Fibroblast of skin of abdomen (primary cell): ENCODE data around the gene NDST4. TPM values are rescaled to one million over a fixed set of nuclear protein-coding genes. Genes with fewer than 3 reads are reported as not detected.

ENCODE experiments used
- DNase-seq: peaks from one replicate; pipeline ENCODE4 v3.0.0-alpha.2; 2013
- polyA plus RNA-seq, 2 experiments: library from polyadenylated mRNA; unstranded; fragments of 120-200 nt; gene quantifications; one replicate each; pipeline ENCODE4 v1.2.1, GENCODE V29; 2013; ENCODE audit not compliant: insufficient read length in 2 of 2

NDST4 gene
- not detected for polyA plus RNA-seq (2013, experiment 1 of 2; ENCODE audit: insufficient read length)
- not detected for polyA plus RNA-seq (2013, experiment 2 of 2; ENCODE audit: insufficient read length)

DNA sequence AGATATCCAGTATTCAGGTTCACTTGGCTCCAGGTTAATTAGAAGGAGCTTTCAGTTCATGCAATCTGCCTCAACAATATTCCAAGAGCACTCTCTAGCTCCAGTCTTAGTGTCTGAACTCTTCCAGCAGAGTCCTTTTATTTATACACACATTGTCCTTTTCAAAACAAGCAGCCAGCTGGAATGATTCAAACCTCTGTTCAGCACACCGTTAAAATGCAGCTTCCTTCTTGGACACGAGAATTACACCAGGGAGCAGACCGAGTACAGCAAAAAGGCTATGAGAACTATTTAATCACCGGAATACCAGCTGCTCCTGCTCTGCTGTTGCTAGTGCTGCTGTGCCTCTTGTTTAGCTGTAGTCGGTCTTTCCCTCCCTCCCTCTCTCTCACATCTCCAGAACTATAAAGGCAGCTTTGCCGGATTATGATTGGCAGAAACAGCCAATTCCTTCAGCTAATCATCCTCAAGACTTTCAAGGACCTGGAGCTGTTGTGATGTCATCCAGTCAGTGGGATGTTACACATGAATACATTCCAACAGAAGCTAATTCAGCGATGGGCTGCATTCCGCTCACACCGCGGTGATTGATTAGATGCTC, at the start of gene NDST4:
TSS of gene NDST4 (minus strand) at position 115 of the 601 bp plus-strand sequence. CDS start 36,584 bp downstream, outside the sequence.
- peak; percentile 77 for DNase-seq

DNA sequence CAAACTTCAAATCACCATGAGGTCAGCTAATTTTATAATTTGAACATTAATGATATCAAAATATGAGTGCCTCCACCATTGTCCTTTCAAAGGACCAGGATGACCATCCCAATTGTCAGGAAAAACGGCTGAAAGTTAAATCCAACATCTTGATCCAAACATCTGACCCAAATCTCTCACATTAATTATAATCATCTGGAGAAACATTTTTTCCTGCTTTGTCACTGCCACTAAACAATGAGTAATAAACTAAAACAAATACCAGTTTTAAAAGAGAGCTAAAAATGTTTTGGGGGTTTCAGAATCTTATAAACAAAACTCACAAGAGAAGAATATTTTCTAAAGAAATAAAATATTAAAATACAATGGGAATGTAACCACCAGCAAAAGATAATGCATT, 45.7 kb upstream of the NDST4 start:
- DNase-seq, result peak; percentile 50

DNA sequence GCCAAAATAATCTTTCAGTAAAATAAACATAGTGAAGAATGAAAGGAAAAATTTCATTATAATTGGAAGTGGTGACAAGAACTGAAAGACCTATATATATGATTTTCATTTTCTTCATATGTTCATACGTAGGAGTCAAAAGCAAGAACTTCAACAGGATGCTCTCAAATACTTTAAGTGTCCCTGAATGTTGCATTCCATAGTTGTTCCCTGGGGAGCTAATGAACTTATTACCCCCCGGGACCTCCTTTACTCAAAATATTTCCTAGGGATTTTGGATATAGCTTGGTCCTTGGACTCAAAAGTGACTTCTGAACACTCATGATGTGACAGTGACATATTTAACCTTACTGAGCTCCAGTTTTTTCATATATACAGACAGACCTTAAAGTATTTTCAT, 44.9 kb upstream of the NDST4 start:
- peak; percentile 4 for DNase-seq

DNA sequence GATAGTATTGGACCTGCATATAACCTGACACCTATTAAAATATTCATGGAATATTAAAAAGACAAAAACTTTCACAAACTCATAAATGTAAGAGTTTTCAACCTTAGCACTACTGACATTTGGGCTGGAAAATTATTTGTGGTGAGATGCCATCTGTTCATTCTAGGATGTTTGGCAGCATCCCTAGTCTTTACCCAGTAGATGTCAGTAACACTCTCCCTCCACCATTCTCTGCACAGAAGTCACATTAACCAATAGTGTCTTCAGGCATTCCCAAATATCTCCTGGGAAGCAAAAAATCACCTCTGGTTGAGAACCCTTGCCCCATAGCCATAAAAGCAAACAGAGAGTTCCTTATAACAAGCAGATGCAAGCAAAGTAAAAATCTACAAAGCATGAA, 41.4 kb upstream of the NDST4 start:
- DNase-seq, result peak; percentile 27

DNA sequence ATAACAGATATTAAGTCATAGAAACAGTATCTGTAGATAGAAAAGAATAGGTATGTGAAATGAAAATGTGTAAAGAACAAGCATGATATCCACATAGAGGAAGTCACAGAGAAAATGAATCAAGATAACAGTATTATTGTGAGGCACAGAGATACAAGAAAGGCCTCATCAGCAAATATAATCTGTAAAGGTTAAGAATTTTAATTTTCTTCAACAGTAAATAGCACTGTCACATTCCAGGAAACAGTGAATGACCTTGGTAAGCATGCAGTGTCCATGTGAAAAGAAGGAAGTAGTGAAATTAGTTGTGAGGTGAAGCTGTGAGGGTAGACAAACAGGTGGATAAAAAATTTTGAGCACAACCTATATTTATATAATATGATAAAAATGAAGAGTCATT, 39.5 kb upstream of the NDST4 start:
- no peak for DNase-seq

DNA sequence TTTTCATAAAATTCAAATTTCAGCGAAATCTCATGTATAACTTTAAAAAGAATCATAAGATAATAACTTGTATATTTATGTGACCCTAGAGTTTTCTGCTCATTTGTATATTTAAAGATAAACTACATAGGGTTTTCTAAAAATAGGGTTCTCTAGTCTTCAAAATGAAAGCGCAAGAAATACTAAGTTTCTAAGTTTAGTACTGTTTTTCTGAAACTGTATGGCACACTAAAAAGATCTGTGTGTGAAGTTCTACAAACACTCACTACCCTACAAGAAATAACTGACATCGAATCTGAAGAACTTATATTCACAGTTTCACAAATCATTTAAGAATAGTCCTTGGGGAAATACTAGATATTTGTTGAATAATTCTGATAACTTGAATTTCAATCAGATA, 38.7 kb upstream of the NDST4 start:
- no peak for DNase-seq

DNA sequence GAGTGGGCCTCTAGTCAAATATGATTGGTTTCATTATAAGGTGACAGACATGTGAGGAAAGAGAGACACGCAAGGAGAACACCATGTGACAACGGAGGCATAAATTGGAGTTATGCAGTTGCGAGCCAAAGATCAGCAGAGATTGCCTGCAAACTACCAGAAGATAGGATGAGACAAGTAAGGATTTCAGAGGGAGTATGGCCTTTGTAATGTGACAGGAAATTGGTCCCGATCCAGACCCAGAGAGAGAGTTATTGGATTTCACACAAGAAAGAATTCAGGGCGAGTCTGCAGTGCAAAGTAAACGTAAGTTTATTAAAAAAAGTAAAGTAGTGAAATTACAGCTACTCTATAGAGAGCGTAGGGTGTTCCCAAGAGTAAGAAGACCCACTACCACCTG, 35.7 kb upstream of the NDST4 start:
- no peak for DNase-seq

DNA sequence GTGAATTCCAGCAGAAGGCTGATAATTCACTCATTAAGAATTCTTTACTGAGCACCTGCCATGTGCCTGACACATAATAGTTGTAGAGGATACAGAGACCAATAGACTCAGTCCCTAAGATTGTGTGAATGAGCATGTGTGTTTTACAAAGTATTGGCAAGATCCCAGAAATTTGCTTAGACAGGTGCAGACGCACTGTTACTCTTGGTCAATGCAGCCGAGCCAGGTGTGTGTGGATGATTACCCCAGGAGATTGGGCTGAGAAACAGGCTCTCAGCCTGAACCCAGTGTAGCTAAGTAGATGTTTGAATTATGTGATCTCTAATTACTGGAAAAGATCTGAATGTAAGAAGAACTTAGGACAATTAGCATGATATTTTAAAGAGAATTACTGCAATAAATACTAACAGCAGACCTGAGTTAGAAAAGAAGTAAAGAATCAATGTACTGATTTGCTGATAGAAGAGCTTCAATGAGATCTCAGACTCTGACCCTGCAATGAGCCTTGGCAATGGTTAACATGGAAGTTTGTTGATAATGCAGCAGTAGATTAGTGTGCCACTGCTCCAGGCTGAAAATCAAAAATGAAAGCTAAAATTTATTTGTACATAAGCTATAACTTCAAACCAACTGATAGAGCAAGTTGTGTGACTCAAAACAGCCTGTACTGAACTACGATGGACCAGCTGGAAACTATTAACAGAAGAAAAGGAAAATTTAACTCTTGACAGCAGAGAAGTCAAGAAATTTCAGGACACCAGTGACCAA, 32.2 kb upstream of the NDST4 start:
- DNase-seq, result no peak

DNA sequence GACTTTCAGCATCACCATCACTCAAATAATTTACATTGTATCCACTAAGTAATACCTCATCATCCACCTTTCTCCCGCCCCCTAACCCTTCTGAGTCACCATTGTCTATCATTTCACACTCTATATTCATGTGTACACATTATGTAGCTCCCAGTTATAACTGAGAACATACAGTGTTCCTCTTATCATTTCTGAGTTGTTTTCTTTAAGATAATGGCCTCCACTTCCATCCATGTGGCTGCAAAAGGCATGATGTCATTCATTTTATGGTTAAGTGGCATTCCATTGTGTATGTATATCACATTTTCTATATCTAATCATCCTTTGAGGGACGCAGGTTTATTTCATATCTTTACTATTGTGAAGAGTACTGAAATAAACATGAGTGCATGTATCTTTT, 14.6 kb upstream of the NDST4 start:
- DNase-seq, result no peak

DNA sequence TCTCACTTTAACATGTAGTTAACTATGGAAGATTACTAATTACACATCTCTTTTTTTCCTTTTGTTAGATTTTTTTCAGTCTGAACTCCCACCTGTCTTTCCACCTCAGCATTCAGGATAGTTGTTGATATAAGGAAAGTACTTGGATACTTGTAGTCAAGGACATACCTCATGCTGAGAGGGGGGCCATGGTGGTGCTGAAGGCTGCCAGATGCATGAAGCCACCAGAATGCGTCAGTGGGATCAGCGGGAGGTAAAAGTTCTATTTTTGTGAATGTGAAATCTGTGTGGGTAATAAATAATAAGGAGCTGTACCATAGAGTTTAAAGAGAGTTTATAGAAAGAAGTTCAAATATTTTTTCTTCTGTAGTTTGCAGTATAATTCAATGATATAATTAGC, 13.1 kb upstream of the NDST4 start:
- peak; percentile 49 for DNase-seq

DNA sequence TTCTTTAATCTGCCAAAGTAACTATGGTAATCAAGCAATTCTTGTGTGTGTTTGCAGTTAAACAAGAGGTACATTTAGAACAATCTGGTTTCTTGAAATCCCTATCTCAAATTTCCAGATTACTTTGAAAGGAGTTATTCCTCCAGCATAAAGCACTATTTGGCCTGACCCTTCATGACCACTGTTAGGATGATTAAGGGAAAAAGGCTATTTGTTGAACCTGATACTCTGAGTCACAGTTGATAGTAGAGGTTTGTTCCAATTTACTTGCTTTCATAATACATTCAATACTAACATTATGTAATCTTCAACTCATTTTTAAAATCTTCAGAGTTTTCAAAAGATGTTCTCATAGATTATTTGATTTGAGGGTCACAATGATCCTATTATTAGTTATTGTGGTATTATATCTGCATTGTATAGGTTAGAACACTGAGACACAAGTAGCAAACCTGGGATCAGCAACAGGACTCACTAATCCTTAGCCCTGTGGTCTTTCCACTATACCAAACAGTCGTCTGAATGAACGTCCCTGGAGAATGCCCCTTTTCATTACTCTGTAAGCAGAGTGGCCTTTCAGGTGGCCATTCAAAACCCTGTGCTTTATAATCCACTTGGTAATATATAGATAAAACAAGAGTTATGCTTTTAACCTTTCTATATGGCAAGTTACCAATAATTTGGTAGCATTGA, 8.1 kb upstream of the NDST4 start:
- no peak for DNase-seq

DNA sequence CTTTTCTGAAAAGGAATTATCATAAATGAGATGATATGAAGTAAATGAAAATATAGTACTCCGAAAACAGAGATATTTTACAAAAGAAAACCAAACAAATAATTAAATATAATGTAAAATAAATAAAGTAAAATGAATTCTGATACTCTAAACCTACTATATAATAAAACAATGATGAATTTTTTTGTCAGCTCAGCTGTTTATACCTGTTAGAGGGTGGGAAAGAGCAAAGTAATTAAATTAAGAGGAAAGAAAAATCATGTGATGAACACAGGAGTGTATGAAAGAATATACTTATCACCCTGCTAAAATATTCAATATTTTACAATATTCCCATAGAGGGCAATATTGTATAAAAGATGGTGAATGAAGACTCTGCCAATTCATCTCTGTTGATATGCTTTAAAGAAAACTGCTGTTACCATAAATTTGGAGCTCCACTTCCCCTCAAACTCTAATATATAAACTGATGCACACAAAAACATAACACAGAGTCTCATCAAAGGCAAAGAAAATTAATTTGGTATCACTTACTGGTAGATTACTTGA, 6.5 kb upstream of the NDST4 start:
- DNase-seq, result no peak

DNA sequence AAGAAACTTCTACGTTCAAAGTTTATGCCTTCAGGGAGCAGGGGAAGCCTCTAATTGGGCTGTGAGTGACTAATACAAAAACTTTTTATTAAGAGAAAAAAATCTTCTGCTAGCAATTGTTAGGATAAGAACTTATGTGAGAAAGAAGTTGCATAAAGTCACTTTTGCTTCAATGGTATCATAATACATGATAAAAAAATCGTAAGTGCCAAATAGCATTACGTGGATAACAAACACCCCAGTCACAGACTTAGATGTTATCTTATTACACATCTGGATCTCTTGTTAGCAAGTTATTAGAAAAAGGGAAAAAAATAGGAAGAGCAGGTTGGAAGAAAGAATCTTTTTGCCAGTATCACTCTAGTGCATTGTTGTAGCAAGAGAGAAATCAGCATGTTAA, 4.2 kb upstream of the NDST4 start:
- DNase-seq, result no peak

DNA sequence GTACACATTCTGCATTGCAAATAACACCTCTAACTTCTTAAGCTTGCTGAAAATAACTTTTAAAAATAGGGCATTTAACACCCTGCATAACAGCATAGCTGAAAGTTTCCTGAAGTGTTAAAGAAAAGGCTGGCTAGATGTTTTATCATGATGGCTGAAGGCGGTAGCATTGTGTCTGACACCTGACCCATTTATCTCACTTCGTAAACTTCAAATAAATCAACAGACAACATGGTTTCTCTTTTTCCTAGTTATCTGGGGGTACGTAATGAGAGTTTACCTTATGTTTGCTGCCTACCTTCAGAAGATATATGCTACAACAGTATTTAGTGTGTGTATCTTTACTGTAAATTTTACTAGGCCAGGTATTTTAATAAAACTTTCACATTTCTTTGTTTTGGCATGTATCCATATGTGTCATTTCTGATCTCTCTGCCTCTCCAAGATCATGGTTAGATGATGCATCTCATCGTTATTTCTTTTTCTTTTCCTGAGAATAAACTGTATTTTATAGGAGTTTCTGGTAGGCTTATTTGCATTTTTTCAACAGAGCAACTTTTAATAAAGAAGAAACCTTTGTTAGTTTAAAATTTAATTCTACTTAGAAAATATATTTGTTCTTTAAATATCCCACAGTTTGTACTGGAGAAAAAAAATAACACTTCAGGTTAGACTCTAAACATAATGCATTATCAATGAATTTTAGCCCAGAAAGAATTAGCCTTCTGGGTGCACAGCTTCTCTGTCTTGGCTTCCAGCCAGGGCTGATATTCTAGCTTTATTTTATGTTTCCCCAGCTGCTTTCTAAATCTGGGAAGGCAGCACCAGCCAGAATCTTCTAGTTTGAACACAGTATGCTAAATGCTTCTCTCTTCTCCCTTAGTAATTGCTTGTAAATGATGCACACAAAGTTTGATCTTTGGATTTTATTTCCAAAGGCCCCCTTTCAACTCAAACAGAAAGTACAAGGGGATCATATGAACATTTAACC, 2.9 kb downstream of the NDST4 start:
- no peak for DNase-seq

DNA sequence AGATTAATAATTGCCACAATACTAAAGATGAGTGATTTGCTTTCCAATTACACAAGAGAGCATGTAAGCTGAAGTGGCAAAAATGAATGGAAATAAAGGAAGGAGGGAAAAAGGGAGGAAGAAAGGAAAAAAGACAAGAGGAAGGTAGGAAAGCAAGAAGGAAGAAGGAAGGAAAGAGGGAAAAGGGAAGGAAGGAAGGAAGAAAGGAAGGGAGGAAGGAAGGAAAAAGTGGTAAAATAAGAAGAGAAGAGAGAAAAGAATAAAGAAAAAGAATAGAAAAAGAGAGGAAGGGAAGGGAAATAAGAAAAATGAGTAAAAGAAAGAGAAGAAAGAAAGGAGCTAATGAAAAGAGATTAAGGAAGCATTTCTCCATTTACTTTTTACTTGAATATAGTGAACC, 4.6 kb downstream of the NDST4 start:
- DNase-seq, result no peak

DNA sequence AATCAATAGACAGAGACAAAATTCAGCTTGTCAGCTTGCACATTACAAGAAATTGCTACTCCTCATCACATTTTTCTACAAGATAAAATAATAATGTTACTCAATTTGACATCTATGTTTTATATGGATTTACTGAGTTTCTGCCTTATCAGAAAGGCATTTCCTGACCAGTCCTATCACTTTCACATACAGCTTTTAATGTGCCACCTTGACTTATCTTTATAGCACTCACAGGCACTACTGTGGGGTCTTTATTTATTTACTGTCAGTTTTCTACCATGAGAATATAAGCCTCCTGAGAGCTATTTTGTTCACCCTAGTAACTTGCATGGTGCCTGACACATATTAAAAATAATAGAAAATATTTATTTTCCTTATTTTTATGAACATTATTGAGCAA, 6.0 kb downstream of the NDST4 start:
- no peak for DNase-seq

DNA sequence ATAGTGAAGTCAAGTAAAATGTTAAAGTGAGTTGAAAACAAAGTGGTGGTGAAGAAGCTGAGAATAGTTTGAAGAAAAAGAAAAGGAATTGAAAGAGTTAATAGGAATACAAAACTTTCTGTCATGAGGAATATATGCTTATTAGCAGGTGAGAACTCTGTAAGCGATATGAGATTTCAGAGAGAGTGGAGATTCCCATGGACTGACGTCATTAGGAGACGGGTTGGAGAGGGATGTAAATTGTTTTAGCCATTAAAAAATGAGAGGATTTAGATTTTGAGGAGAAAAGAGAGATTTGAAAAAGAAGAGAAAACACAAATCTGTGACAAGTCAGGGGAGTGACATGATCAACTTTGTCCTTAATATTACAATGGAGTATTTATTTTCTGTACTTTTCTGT, 11.7 kb downstream of the NDST4 start:
- no peak for DNase-seq

DNA sequence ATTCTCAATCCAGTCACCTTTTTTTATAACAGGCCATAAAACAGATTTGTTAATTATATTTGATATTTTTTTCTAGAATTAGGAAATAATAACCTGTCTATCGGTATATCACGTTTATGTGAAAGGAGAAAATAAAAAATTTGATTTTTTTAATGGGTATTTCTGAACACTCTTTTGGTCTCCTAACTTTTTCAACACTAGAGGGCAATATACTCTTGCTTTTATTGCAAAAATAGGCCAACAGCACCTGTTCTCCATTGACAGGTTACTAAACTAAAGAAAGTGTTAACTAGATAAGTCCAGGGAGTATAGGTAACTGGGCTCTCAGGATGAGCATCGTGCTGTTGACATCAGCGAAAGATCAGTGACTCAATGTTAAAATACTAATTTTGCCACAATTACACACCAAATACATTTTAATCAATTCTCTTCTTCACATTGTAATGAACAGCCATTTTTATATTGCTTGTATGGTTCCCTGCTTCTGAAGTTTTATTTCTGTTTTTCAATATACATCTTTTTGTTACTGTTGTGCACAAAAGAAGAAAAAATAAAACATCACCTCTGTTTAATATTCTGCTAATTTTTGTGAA, 22.8 kb downstream of the NDST4 start:
- peak; percentile 3 for DNase-seq

DNA sequence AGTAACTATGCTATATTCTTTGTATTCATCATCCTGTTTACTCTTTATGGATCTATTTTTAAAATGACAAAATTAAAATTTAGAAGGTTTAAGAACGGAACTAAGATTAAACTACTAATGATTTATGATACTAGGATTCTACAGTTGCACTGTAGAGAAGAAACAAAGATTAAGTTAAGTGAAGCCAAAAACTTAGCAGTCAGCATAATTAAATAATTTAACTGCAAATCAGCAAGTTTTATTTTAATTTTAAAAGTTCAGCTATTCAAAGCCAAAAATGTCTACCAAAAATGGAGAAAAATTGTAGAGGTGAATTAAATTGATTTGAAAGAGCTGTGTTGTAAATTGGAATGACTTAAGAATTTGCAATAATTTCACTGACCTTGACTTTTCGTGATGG, 30.8 kb downstream of the NDST4 start:
- no peak for DNase-seq

DNA sequence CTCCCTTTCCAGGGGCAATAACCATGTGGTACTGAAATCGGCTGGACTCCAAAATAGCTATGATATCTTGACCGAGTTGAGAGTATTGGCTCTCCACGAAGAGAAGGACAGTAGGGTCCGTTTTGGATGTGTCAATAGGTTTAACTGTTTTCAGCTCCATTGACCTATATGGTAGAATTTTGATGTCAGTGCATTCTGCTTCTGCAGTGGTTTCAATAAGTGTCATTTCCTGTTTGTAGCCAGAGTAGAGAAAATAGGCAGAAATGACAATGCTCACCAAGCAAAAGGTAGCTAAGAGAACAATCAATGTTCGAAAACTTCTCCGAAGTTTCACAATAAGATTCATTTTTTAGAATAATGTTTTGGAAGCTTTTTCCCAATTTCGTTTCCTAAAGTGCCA, 36.7 kb downstream of the NDST4 start:
- DNase-seq, result no peak

DNA sequence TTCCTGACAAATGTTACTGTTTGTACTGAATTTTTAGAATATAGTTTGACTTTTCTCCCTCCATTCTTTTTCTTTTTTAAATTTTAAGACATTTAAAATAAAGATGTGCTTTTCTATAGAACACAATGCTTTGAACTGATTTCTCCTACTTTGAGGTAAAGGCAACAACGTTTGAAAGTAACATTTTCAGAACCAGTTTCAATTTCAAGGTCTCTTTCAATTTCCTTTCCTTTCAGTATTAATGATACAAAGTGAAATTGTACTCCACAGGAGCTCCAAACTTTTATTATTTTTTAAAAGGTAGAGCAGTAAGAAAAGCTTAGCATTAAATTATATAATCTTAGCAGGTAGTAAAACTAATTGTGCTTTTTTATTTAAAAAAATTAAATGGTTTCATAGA, 54.9 kb downstream of the NDST4 start:
- DNase-seq, result no peak

DNA sequence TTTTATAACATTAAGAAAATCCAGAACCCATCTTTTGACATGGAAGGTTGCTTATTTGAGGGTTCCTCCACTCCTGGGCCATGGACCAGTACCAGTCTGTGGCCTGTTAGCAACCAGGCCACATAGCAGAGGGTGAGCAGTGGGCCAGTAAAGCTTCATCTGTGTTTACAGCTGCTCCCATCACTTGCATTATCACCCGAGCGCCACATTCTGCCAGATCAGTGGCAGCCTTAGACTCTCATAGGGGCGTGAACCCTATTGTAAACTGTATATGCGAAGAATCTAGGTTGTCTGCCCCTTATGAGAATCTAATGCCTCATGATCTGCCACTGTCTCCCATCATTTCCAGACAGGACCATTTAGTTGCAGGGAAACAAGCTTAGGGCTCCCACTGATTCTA, 58.6 kb downstream of the NDST4 start:
- no peak for DNase-seq
